GM12878 (cell line): ENCODE results near the gene SPINDOC. TPM values are rescaled to one million over a fixed set of nuclear protein-coding genes. Genes with fewer than 3 reads are reported as not detected.
"Not testable (repeated sequence)": the region's sequence is repeated elsewhere in the genome, so short reads cannot be mapped to it uniquely, and the experiment has no call there.

Source experiments
- ATAC-seq: fragments of 200-7000 bp; cut with Tn5 transposase; 3 replicates; pipeline ENCODE4 v1.9.1; 2020; ENCODE audit warnings: mild to moderate bottlenecking, moderate library complexity
- BruUV-seq: library from RNA; stranded (reverse); fragments of 400-500 nt; replicated peaks from 2 replicates; lab custom pipeline; 2021; lab: Mats Ljungman, UMichigan
- CTCF ChIA-PET: fragments of 300-600 bp; sonication (Branson Sonifier 250); formaldehyde crosslinking; extraction: SDS; loops from one replicate; lab custom pipeline; 2021; ENCODE audit warnings: inconsistent platforms; lab: Yijun Ruan, JAX
- POLR2A ChIA-PET: fragments of 350-600 bp; formaldehyde crosslinking; extraction: SDS; loops from one replicate; lab custom pipeline; 2021; ENCODE audit warnings: inconsistent platforms; lab: Charles Lee
- RAD21 ChIA-PET: fragments of 300-600 bp; sonication (Branson Sonifier 250); formaldehyde crosslinking; loops from one replicate; lab custom pipeline; 2023; ENCODE audit warnings: antibody characterized with exemption; ENCODE audit not compliant: unreplicated experiment; lab: Charles Lee
- SMC1A ChIA-PET: fragments of 300-600 bp; sonication (Branson Sonifier 250); formaldehyde crosslinking; loops from one replicate; lab custom pipeline; 2023; ENCODE audit not compliant: unreplicated experiment, uncharacterized antibody; lab: Charles Lee
- DNase-seq: peaks from one replicate; pipeline ENCODE4 v3.0.0-alpha.2; 2011; ENCODE audit warnings: low read depth, low spot score
- FAIRE-seq: peaks from 3 replicates; lab custom pipeline; 2011; peaks lifted over from hg19 to GRCh38; lab: Jason Lieb, UNC
- H2AFZ ChIP-seq: 2 replicates; pipeline ENCODE4 v1.6.0; 2011; ENCODE audit warnings: low read depth, low read length, control low read depth; ENCODE audit not compliant: control insufficient read depth
- H3K27ac ChIP-seq: 2 replicates; pipeline ENCODE4 v1.5.1; 2011; ENCODE audit warnings: control low read depth; ENCODE audit not compliant: control insufficient read depth, insufficient read depth
- H3K27me3 ChIP-seq, 2 experiments: replicated peaks in 1 of 2; 2 replicates each; pipeline versions ENCODE4 v1.6.0 to v1.6.1; 2011; ENCODE audit warnings: low read length in 1 of 2; ENCODE audit not compliant: control insufficient read depth in 2 of 2, insufficient read depth in 2 of 2
- H3K36me3 ChIP-seq, 2 experiments: 2 replicates each; pipeline ENCODE4 v1.5.1; 2011; ENCODE audit warnings: low read length in 1 of 2; ENCODE audit not compliant: control insufficient read depth in 2 of 2, insufficient read depth in 2 of 2
- H3K4me1 ChIP-seq: 2 replicates; pipeline ENCODE4 v1.6.1; 2011; ENCODE audit warnings: mild to moderate bottlenecking, low read length, moderate library complexity, mixed read lengths; ENCODE audit not compliant: control insufficient read depth, insufficient read depth
- H3K4me2 ChIP-seq: 2 replicates; pipeline ENCODE4 v1.6.0; 2011; ENCODE audit warnings: control low read depth; ENCODE audit not compliant: control insufficient read depth, insufficient read depth
- H3K4me3 ChIP-seq: fragments of 200-600 bp; sonication (generic); 2 replicates; pipeline ENCODE4 v1.5.1; 2016
- H3K79me2 ChIP-seq: 2 replicates; pipeline ENCODE4 v1.6.0; 2011; ENCODE audit warnings: low read length; ENCODE audit not compliant: control insufficient read depth, insufficient read depth
- H3K9ac ChIP-seq: 2 replicates; pipeline ENCODE4 v1.8.0; 2011; ENCODE audit warnings: low read length, control low read depth, mixed read lengths; ENCODE audit not compliant: control insufficient read depth, insufficient read depth
- H3K9me3 ChIP-seq: replicated peaks from 3 replicates; pipeline ENCODE4 v1.5.1; 2011; ENCODE audit warnings: mild to moderate bottlenecking, low read length; ENCODE audit not compliant: control insufficient read depth, insufficient read depth
- H4K20me1 ChIP-seq: 2 replicates; pipeline ENCODE4 v1.6.0; 2011; ENCODE audit not compliant: control insufficient read depth, insufficient read depth
- CREM ChIP-seq: IDR thresholded peaks from 2 replicates; pipeline ENCODE4 v1.6.1; 2014; ENCODE audit warnings: antibody characterized with exemption, low read depth
- EP300 ChIP-seq, 2 experiments: fragments of 150-350 bp in 1 of 2; IDR thresholded peaks; 2 replicates each; pipeline ENCODE4 v1.6.1; 2011 to 2012; ENCODE audit warnings: low read depth in 2 of 2, low read length in 2 of 2, borderline replicate concordance in 1 of 2, improper control_type of control experiment in 1 of 2, inconsistent platforms in 1 of 2; ENCODE audit not compliant: control insufficient read depth in 1 of 2
- ESRRA ChIP-seq: IDR thresholded peaks from 2 replicates; pipeline ENCODE4 v1.6.1; 2012; ENCODE audit warnings: mild to moderate bottlenecking, low read length, improper control_type of control experiment
- EZH2 ChIP-seq: IDR thresholded peaks from 2 replicates; pipeline ENCODE4 v1.6.1; 2012; ENCODE audit warnings: low read depth, mild to moderate bottlenecking, control low read depth, inconsistent platforms, low read length, borderline replicate concordance; ENCODE audit not compliant: control insufficient read depth
- HDAC2 ChIP-seq: fragments of 200-600 bp; sonication (generic); IDR thresholded peaks from 2 replicates; pipeline ENCODE4 v1.6.1; 2017
- KDM1A ChIP-seq: fragments of 200-600 bp; sonication (generic); IDR thresholded peaks from 2 replicates; pipeline ENCODE4 v1.6.1; 2016; ENCODE audit warnings: borderline replicate concordance
- MTA3 ChIP-seq: IDR thresholded peaks from 2 replicates; pipeline ENCODE4 v1.6.1; 2012; ENCODE audit warnings: low read length, inconsistent platforms, borderline replicate concordance
- SUPT20H ChIP-seq: IDR thresholded peaks from 2 replicates; pipeline ENCODE4 v1.6.1; 2011; ENCODE audit warnings: low read depth, mild to moderate bottlenecking, low read length, moderate library complexity, borderline replicate concordance; ENCODE audit not compliant: control insufficient read depth
- TARDBP ChIP-seq: IDR thresholded peaks from 2 replicates; pipeline ENCODE4 v1.6.1; 2016; ENCODE audit warnings: borderline replicate concordance
- ZBED1 ChIP-seq: IDR thresholded peaks from 2 replicates; pipeline ENCODE4 v1.6.1; 2016; ENCODE audit warnings: borderline replicate concordance
- WGBS: methylation state at CpG from one replicate; pipeline ENCODE4 v1.1.6; 2016; ENCODE audit warnings: low lambda C conversion rate; ENCODE audit not compliant: insufficient replicate concordance, insufficient coverage; ENCODE audit errors: missing lambda C conversion rate; 5-methylcytosine and 5-hydroxymethylcytosine counted together
- in situ Hi-C: fragments of 300-500 bp; cut with MboI; formaldehyde crosslinking; loops from 9 replicates; pipeline ENCODE4 v1.14.3; 2018; ENCODE audit warnings: mixed read lengths
- intact Hi-C: fragments of 100-400 bp; cut with micrococcal nuclease; formaldehyde crosslinking; loops from one replicate; pipeline ENCODE4 v1.14.2; 2022; ENCODE audit not compliant: unreplicated experiment
- polyA plus RNA-seq, 11 experiments: library from polyadenylated mRNA; depleted of rRNA in 4 of 11; unstranded in 6 of 11; stranded (reverse) in 5 of 11; fragments of >200 nt; fragmentation: Nextera tagmentation in 4 of 11; fragmentation: Illumina TruSeq in 1 of 11; extraction: Ambion mirVana in 4 of 11; extraction: Trizol in 1 of 11; gene quantifications; 1 replicate in 1 of 11; 2 replicates in 10 of 11; pipeline versions ENCODE4 v1.2.1 to v1.2.3, GENCODE V29; 2011 to 2016; ENCODE audit warnings: inconsistent platforms in 2 of 11, missing spikeins in 2 of 11, low read depth in 1 of 11
- total RNA-seq, 4 experiments: library from RNA; depleted of rRNA in 3 of 4; stranded (reverse); fragments of >200 nt in 3 of 4; fragmentation: Illumina TruSeq in 1 of 4; extraction: Trizol in 1 of 4; gene quantifications; 2 replicates each; pipeline versions ENCODE4 v1.2.1 to v1.2.3, GENCODE V29; 2013 to 2021
- TF ChIP-seq, protein P1 (sequence below): fragments of 450-650 bp; IDR thresholded peaks from 2 replicates; pipeline ENCODE4 v1.6.1; 2017; ENCODE audit warnings: antibody characterized with exemption, mild to moderate bottlenecking, moderate library complexity

Gene SPINDOC
- total and polyA plus RNA-seq, 10 of the 15 experiments (the other 5 are each of a cell fraction or from before 2014, with no cell fraction given): 0.88 to 38.2 (median 16.9) TPM

DNA sequence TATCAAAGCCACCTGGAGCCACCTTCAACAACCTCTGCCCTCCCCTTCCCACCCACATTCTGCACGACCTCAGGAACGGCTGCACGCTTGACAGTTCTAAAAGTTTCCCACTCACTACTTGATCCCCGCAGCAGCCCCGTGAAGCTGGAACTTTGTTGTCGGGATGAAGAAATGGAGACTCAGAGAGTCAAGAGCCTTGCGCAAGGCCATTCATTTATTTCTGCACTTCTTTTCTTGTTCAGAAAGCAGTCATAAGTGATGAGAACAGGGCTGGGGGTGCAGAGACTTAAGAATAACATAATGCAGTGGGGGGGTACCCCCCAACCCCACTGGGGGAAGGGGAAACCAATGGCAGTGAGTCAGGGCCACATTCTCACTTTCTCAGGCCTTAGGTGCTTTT, 42.5 kb upstream of the SPINDOC start:
- Histone ChIP-seq H3K79me2 (no peaks in the 10 kb centered on the region; the same call in 1 of the 2 replicates), H4K20me1 (peaks cover 5% of the 10 kb centered on the region; the same call in 1 of the 2 replicates), H3K27ac (no peak overlapping the region)
- ChIA-PET RAD21 (interaction anchor here (0.7 to 0.8 kb wide), 2 partner anchors 48 to 379 kb away, joined by 3 read pairs; no protein-coding TSS in a partner anchor), CTCF (no interaction called here)
- TF ChIP-seq EZH2: no peak
- TF ChIP-seq CREM: no peak
- TF ChIP-seq SUPT20H: no peak
- no peak for TF ChIP-seq KDM1A
- TF ChIP-seq HDAC2: no peak
- TF ChIP-seq EP300 (IDR thresholded peaks at IDR 0.05; ENCODE audit: borderline replicate concordance in 1 of 2, control insufficient read depth in 1 of 2, low read depth in 2 of 2, low read length in 2 of 2): no peak
- TF ChIP-seq ESRRA: no peak
- TF ChIP-seq, protein P1, sequence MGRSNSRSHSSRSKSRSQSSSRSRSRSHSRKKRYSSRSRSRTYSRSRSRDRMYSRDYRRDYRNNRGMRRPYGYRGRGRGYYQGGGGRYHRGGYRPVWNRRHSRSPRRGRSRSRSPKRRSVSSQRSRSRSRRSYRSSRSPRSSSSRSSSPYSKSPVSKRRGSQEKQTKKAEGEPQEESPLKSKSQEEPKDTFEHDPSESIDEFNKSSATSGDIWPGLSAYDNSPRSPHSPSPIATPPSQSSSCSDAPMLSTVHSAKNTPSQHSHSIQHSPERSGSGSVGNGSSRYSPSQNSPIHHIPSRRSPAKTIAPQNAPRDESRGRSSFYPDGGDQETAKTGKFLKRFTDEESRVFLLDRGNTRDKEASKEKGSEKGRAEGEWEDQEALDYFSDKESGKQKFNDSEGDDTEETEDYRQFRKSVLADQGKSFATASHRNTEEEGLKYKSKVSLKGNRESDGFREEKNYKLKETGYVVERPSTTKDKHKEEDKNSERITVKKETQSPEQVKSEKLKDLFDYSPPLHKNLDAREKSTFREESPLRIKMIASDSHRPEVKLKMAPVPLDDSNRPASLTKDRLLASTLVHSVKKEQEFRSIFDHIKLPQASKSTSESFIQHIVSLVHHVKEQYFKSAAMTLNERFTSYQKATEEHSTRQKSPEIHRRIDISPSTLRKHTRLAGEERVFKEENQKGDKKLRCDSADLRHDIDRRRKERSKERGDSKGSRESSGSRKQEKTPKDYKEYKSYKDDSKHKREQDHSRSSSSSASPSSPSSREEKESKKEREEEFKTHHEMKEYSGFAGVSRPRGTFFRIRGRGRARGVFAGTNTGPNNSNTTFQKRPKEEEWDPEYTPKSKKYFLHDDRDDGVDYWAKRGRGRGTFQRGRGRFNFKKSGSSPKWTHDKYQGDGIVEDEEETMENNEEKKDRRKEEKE: no peak
- TF ChIP-seq MTA3: no peak
- no peak for TF ChIP-seq TARDBP
- TF ChIP-seq ZBED1: no peak
- TF ChIP-seq, all 136 proteins: peak for 0
- Histone ChIP-seq H3K4me3 (no peak overlapping the region), H3K36me3 (no peaks in the 10 kb centered on the region), H3K4me1 (peaks cover 8% of the 10 kb centered on the region; the same call in 1 of the 2 replicates), H3K4me2 (no peak overlapping the region), H3K9ac (no peak overlapping the region), H3K9me3 (no peaks in the 10 kb centered on the region), H2AFZ (no peak overlapping the region), H3K27me3 (peaks cover 3 to 4% of the 10 kb centered on the region in 2 experiments)
- 88% methylated on average over 7 of the region's 7 CpGs for whole genome bisulfite sequencing
- ATAC-seq (no peak), DNase-seq (no peak), FAIRE-seq (no peak)
- POLR2A ChIA-PET: interaction anchor here (0.7 kb wide), 1 partner anchor 845 kb away, joined by 3 read pairs; no protein-coding TSS in a partner anchor
- SMC1A ChIA-PET: no interaction called here
- BruUV-seq: no TSS peak
- in situ Hi-C loops: no loop called here
- intact Hi-C loops: no loop called here

DNA sequence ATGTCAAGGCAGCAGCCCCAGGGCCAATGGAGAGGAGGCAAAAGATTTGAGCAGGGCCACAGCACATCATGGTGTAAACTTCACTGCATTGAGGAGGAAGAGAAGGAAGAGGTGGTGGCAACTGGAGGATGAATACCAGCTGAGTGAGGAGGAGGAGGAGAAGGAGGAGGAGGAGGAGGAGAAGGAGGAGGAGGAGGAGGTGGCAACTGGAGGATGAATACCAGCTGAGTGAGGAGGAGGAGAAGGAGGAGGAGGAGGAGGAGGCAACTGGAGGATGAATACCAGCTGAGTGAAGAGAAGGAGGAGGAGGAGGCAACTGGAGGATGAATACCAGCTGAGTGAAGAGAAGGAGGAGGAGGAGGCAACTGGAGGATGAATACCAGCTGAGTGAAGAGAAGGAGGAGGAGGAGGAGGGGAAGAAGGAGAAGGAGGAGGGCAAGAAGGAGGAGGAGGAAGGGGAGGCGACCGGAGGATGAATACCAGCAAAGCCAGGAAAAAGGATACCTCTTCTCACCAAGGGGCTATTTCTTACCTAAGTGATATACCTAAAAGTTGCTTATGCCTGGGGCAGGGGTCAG, 41.4 kb upstream of the SPINDOC start:
- intact Hi-C loops, H3K9me3 ChIP-seq, H4K20me1 ChIP-seq, DNase-seq, in situ Hi-C loops, H3K27me3 ChIP-seq, H3K79me2 ChIP-seq, H3K27ac ChIP-seq, H3K4me2 ChIP-seq, FAIRE-seq, H3K4me3 ChIP-seq, SMC1A ChIA-PET, ATAC-seq, H3K9ac ChIP-seq, BruUV-seq, POLR2A ChIA-PET, H3K36me3 ChIP-seq, RAD21 ChIA-PET, H2AFZ ChIP-seq, H3K4me1 ChIP-seq: not testable (repeated sequence)
- 50% methylated on average over 2 of the region's 2 CpGs for WGBS
- CTCF ChIA-PET: interaction anchor here (0.5 kb wide), 1 partner anchor 398 kb away, joined by 3 read pairs; no protein-coding TSS in a partner anchor
